HCT116 (cell line): ENCODE measurements around the gene FADS1.

Experiments
- EZH2 ChIP-seq: fragments of 200-600 bp; sonication (generic); IDR thresholded peaks from 2 replicates; pipeline ENCODE4 v1.6.1; 2017; ENCODE audit warnings: antibody characterized with exemption, mixed run types
- TF ChIP-seq, protein P1 (sequence below), 3 experiments: fragments of 200-600 bp in 1 of 3; sonication (generic) in 1 of 3; IDR thresholded peaks in 2 of 3; conservative IDR thresholded peaks in 1 of 3; 2 replicates each; pipeline ENCODE4 v1.5.1; 2012 to 2017; ENCODE audit warnings: low read depth in 2 of 3, low read length in 2 of 3, antibody characterized with exemption in 1 of 3, borderline replicate concordance in 1 of 3, control low read depth in 1 of 3, mild to moderate bottlenecking in 1 of 3, mixed read lengths in 1 of 3, mixed run types in 1 of 3, moderate library complexity in 1 of 3; ENCODE audit not compliant: insufficient read depth in 1 of 3

DNA sequence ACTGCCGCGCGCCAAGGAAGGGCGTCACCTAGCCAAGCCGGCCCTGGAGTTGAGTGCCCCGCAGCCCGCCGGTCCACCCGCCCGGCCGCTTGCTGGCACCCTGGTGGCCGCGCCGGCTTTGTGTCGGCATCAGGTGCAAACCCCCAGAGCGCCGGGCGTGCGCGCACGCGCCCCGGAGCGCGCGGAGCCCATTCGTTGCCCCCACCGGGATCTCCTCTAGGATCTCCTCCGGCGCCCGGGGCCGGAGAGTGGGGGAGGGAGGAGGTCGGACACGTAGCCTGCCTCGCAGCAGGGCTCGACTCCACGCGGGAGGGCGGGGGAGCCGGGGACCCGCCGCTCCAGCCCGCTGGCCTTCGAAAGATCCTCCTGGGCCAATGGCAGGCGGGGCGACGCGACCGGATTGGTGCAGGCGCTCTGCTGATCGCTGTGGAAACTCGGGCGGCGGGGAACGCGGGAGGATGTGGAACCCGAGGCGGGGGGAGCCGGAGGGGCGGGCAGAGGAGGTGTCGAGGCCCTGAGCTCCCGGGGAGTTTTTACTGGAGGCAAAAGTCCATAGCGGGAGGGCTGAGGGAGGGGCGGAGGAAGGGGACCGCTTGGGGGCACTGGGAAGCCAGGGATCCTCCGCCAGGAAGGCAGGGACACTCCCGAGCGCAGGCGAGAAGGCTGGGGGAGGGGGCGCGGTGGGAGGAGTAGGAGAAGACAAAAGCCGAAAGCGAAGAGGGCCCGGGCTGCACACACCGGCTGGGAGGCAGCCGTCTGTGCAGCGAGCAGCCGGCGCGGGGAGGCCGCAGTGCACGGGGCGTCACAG is 11.0 kb upstream of the FADS1 start, which contains the start of gene FADS2:
- TF ChIP-seq, protein P1, sequence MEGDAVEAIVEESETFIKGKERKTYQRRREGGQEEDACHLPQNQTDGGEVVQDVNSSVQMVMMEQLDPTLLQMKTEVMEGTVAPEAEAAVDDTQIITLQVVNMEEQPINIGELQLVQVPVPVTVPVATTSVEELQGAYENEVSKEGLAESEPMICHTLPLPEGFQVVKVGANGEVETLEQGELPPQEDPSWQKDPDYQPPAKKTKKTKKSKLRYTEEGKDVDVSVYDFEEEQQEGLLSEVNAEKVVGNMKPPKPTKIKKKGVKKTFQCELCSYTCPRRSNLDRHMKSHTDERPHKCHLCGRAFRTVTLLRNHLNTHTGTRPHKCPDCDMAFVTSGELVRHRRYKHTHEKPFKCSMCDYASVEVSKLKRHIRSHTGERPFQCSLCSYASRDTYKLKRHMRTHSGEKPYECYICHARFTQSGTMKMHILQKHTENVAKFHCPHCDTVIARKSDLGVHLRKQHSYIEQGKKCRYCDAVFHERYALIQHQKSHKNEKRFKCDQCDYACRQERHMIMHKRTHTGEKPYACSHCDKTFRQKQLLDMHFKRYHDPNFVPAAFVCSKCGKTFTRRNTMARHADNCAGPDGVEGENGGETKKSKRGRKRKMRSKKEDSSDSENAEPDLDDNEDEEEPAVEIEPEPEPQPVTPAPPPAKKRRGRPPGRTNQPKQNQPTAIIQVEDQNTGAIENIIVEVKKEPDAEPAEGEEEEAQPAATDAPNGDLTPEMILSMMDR (IDR thresholded peaks at IDR 0.05 in 2 of 3, conservative IDR thresholded peaks at IDR 0.05 in 1 of 3; ENCODE audit: borderline replicate concordance in 1 of 3, insufficient read depth in 1 of 3, low read depth in 2 of 3, low read length in 2 of 3) = no peak
- TF ChIP-seq EZH2 = no peak
